H4 (cell line): ENCODE data around the gene BMPER. TPM values are rescaled to one million over a fixed set of nuclear protein-coding genes. Genes with fewer than 3 reads are reported as not detected.

Experiments used
- DNase-seq: peaks from one replicate; pipeline ENCODE4 v3.0.0-alpha.2; 2015; ENCODE audit warnings: low spot score
- total RNA-seq: library from RNA; depleted of rRNA; stranded (reverse); fragments of >200 nt; shearing (Covaris generic); gene quantifications from 2 replicates; pipeline ENCODE4 v1.2.3, GENCODE V29; 2014

Gene BMPER
- total RNA-seq, 1 experiment from 2014 or later, result 0.19 TPM

DNA sequence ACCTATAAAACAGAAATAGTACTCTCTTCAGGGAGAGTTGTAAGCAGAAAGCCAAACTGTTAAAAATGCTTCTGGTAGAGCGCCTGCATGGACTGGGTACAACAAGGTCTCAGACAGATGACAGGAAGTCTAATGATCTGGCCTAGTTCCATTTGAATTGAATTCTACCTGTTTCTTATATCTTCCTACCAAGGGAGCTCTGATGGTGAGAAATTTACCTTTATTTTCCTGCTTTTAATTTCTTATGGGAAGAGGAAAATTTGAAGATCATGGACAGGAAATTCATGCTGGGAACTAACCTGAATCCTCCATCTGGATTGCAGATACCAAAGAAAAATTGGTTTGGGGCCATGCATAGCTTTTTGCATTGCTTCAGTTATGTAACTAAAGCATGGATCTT is 63.3 kb downstream of the BMPER start:
- no peak for DNase-seq

GRCh38 chr7:33970536-33970935 is 65.2 kb downstream of the BMPER start:
- no peak for DNase-seq

GRCh38 chr7:33971106-33971505 is 65.8 kb downstream of the BMPER start:
- DNase-seq, result no peak

DNA sequence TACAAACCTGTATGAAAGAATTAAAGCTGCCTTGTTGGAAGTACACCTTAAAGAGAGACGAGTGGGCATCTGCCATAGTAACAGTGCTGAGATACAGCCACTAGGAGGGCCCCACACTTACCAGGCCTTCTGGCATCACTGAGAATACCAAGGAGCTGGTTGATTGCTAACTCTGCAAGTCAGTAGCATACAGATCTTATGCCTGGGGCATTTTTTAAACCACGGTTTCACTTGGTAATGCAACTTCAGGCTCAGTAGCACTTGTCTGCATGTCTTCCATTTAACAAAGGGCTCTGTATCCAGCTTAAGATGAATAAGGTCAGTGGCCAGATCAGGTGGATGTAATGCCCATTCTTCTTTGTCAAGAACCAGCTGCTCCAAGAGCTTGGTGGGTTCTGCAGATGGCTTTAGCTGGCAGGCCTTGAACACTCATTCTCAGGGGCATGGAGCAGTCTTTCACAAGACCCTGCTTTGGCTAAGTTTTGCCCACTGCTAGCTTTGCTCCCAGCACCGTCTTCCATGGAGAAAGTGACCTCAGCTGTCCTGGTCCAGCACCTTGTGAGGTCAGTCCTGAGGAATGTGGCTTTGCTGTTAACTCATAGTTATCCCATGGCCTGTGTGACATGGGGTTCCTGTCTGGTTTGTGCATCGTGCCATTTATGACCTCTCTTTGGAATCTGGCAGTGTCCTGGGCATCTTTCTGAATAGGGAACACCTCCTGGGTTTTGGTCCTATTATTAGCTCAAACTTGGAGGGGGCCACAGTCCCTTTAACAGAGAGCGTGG is 68.1 kb downstream of the BMPER start:
- no peak for DNase-seq

DNA sequence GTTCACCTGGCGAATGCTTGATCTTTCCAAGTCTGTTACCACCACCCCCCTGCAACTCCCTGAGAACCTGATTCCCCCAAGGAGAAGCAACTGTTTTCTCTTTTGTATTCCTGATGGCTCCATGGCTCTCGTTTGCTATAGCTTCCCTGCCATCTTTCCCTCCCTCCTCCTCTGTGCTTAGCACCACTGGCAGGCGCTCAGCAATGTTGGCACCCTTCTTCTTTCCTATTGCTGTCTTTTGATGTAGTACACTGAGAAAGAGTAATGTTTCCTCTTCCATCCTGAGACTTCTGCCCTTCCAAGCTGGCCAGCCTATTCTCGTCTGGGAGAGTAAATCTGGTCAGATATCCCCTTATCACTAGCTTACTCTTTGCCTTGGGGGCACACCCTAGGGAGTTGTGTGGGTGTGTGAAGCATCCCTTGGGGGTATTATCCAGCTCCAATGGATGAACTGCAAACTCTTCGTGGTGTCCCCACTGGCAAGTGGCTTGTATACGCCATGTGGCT is 74.0 kb downstream of the BMPER start:
- DNase-seq, result no peak

- no peak for DNase-seq
These were observed 74.5 kb downstream of the BMPER start for GRCh38 chr7:33979807-33980355.

DNA sequence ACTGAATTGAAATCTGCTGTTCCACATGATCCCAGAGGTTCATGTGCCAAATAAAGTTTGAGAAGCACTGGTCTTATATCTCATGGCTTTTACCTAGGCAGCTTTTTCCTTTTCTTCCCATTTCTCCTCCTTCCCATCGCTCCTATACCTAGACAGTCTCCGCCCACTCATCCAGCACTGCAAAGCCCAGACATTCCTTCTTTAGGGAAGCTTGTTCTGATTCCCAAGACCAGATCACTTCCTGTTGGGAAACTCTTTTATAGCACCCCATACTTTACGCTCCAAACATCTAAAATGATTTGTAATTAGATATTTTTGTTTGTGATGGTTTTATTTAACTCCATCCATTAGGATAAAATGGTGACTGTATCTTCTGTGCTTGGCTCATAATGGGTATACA is 75.9 kb downstream of the BMPER start:
- DNase-seq, result no peak

- DNase-seq, result no peak
These were observed 76.5 kb downstream of the BMPER start for GRCh38 chr7:33981671-33982424.

GRCh38 chr7:33982425-33982786 is 77.1 kb downstream of the BMPER start:
- peak; percentile 66 for DNase-seq

GRCh38 chr7:33986451-33986850 is 81.1 kb downstream of the BMPER start:
- no peak for DNase-seq

- DNase-seq, result peak; percentile 100
These were observed 81.9 kb downstream of the BMPER start for GRCh38 chr7:33986951-33987947.

GRCh38 chr7:33996899-33997298 is 91.6 kb downstream of the BMPER start:
- DNase-seq, result no peak

GRCh38 chr7:33998476-33998875 is 93.1 kb downstream of the BMPER start:
- DNase-seq, result no peak

- no peak for DNase-seq
These were observed 105.8 kb downstream of the BMPER start for GRCh38 chr7:34011017-34011695.

DNA sequence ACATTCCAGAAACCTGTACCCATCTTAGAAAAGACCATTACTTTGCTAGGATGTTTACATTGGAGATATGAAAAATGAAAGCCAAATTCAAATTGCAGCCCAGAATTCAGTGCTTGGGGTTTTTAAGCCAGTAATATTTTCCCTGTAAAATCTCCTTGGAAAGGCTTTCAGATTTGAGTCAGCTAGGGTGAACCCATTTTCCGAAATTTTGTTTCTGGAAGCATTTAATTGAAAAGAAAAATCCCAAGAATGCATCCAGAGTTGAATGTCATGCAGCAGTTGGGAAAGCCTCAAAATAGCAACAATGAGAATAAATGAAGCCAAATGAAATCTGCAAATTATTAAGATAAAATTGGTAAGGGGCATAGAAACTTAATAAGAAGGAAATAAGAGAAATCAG is 106.4 kb downstream of the BMPER start:
- DNase-seq, result no peak

- no peak for DNase-seq
These were observed 108.1 kb downstream of the BMPER start for GRCh38 chr7:34013421-34013820.

DNA sequence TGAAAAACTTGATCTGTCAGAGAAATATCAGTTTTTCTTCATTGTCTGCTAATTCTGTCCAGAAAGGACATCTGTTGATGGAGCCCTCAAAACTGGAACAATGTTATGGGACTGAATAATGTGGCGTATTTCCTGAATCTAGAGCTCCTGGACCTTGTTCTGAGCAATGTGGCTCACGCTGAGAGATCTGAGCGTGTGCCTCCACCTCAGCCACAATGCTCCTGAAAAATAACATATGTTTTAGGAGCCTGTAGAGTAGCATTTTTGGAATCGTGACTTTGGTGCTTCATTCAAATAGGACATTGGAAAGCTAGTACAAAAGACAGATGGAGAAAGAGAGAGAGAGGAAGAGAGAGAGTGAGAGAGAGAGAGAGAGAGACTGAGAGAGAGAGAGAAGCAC is 110.3 kb downstream of the BMPER start:
- no peak for DNase-seq

GRCh38 chr7:34016876-34017275 is 111.5 kb downstream of the BMPER start:
- DNase-seq, result no peak

DNA sequence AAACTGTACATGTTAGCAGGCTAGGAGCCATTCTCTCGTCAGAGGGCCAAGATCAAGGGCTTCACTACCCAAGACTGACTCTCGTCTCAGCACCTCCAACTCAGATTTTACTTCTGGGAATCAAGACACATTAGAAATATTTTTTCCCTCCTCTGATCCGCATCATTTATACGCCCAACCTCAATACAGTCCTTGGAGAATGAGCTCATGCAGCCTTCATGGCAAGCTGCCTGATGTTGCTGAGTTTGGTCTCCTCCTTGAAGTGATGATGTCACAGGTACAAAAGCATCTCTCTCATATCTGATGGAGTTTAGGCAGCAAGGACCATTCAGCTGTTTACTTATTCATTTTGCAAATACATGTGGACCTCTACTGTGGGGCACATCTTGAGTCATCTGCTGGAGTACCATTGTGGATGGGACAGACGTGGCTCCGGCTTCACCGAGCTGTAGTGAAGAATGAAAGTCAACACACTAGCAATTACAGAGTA is 114.0 kb downstream of the BMPER start:
- DNase-seq, result no peak

DNA sequence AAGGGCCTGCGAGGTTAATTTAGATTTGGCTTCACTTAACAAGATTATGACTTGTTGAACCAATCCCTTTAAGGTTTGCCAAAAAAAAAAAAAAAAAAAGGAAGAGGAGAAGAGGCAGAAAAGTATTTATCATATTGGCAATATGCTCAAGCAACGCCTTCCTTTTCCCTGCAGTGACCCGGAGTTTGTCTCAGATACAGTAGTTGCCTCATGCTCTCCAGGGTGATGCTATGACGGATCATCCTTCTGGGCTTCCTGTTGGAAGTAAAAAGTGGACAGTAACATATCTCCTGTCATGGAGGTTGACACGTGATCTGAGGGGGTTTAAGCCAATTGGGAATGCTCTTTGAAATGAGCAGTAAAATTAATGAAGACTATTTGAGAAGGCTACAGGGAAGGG is 117.3 kb downstream of the BMPER start:
- DNase-seq, result no peak

DNA sequence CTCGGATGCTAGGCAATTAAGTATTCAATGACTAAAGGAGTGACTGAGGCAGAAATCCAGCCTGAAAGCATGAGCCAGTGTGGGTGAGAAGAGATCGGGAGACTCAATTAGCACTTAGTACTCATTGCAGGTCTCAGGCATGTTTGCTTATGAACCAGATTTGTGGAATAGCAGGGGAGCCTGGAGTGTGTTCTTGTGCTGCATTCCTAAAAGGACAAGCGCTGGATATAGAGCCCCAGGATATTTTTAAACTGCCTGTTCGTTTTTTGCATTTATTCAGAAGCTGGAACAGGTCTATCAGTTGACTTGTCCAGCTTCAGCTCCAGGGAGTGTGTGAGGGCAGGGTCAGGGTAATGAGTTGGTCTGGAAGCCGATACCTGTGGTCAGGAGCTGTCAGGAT is 120.3 kb downstream of the BMPER start:
- DNase-seq, result no peak
